HepG2 (cell line): ENCODE data around the gene SLC19A1. TPM values are rescaled to one million over a fixed set of nuclear protein-coding genes. Genes with fewer than 3 reads are reported as not detected.

ENCODE experiments used
- ATAC-seq: fragments of 200-7000 bp; cut with Tn5 transposase; 3 replicates; pipeline ENCODE4 v1.9.1; 2020; ENCODE audit warnings: mild to moderate bottlenecking, moderate library complexity
- BruUV-seq: library from RNA; stranded (reverse); fragments of 400-500 nt; replicated peaks from 2 replicates; lab custom pipeline; 2021; lab: Mats Ljungman, UMichigan
- CTCF ChIA-PET: fragments of 300-600 bp; formaldehyde crosslinking; extraction: SDS; loops from one replicate; lab custom pipeline; 2021; ENCODE audit warnings: low total read pairs, inconsistent platforms, low intra/inter-chr PET ratio; lab: Yijun Ruan, JAX
- POLR2A ChIA-PET: fragments of 350-600 bp; sonication (Branson Sonifier 250); formaldehyde crosslinking; loops from one replicate; lab custom pipeline; 2020; ENCODE audit warnings: antibody characterized with exemption, inconsistent platforms; lab: Yijun Ruan, JAX
- DNase-seq: peaks from one replicate; pipeline ENCODE4 v3.0.0-alpha.2; 2015; ENCODE audit warnings: low spot score
- FAIRE-seq: peaks from 3 replicates; lab custom pipeline; 2011; peaks lifted over from hg19 to GRCh38; lab: Jason Lieb, UNC
- H2AFZ ChIP-seq: one replicate; pipeline ENCODE4 v1.6.1; 2011; ENCODE audit warnings: low read length, inconsistent platforms
- H3K27ac ChIP-seq: fragments of 300-600 bp; 3 replicates; pipeline ENCODE4 v1.8.0; 2011; ENCODE audit warnings: mixed run types, mild to moderate bottlenecking, mixed read lengths, low read length, inconsistent platforms; ENCODE audit not compliant: insufficient read depth; ENCODE audit errors: extremely low read length
- H3K27me3 ChIP-seq, 2 experiments: fragments of 200-600 bp in 1 of 2; 2 replicates in 1 of 2; 3 replicates in 1 of 2; pipeline versions ENCODE4 v1.6.0 to v1.8.0; 2011; ENCODE audit warnings: low read length in 2 of 2, mild to moderate bottlenecking in 2 of 2, moderate library complexity in 2 of 2, inconsistent platforms in 1 of 2; ENCODE audit not compliant: insufficient read depth in 2 of 2, control insufficient read depth in 1 of 2
- H3K36me3 ChIP-seq, 2 experiments: fragments of 200-600 bp in 1 of 2; replicated peaks in 1 of 2; 2 replicates in 1 of 2; 3 replicates in 1 of 2; pipeline versions ENCODE4 v1.5.1 to v1.8.0; 2011; ENCODE audit warnings: low read length in 2 of 2, inconsistent platforms in 1 of 2; ENCODE audit not compliant: insufficient read depth in 2 of 2, control insufficient read depth in 1 of 2
- H3K4me1 ChIP-seq: 2 replicates; pipeline ENCODE4 v1.5.1; 2012; ENCODE audit warnings: low read length, inconsistent platforms; ENCODE audit not compliant: insufficient read depth
- H3K4me2 ChIP-seq: 2 replicates; pipeline ENCODE4 v1.6.0; 2011; ENCODE audit warnings: low read depth, low read length, inconsistent platforms
- H3K4me3 ChIP-seq, 3 experiments: fragments of 200-600 bp in 1 of 3; sonication (generic), shearing (Covaris generic) in 1 of 3; replicated peaks in 1 of 3; 2 replicates each; pipeline ENCODE4 v1.5.1; 2011 to 2016; ENCODE audit warnings: low read length in 3 of 3, inconsistent platforms in 2 of 3, low read depth in 2 of 3, mild to moderate bottlenecking in 2 of 3, control low read depth in 1 of 3, mixed read lengths in 1 of 3; ENCODE audit not compliant: insufficient read depth in 1 of 3
- H3K79me2 ChIP-seq: one replicate; pipeline ENCODE4 v1.6.1; 2011; ENCODE audit warnings: low read length, inconsistent platforms; ENCODE audit not compliant: insufficient read depth
- H3K9ac ChIP-seq: 2 replicates; pipeline ENCODE4 v1.6.0; 2011; ENCODE audit warnings: mild to moderate bottlenecking, low read depth, low read length, inconsistent platforms; ENCODE audit not compliant: insufficient read depth
- H3K9me3 ChIP-seq: 2 replicates; pipeline ENCODE4 v1.5.1; 2012; ENCODE audit warnings: mild to moderate bottlenecking, low read length
- H4K20me1 ChIP-seq: 2 replicates; pipeline ENCODE4 v1.6.0; 2011; ENCODE audit warnings: inconsistent platforms, mild to moderate bottlenecking, low read length, moderate library complexity; ENCODE audit not compliant: insufficient read depth
- ATF1 ChIP-seq: IDR thresholded peaks from 2 replicates; pipeline ENCODE4 v1.6.1; 2016; ENCODE audit warnings: mild to moderate bottlenecking, control low read depth
- CEBPG ChIP-seq: IDR thresholded peaks from 2 replicates; pipeline ENCODE4 v1.6.1; 2016
- DR1 ChIP-seq: sonication (generic); formaldehyde crosslinking; IDR thresholded peaks from 2 replicates; pipeline ENCODE4 v1.8.0; 2021; ENCODE audit warnings: mild to moderate bottlenecking, missing genetic modification reagents, inconsistent platforms
- GATAD1 ChIP-seq: IDR thresholded peaks from 2 replicates; pipeline ENCODE4 v1.6.1; 2016; ENCODE audit warnings: missing genetic modification reagents, missing compliant biosample characterization
- HMGXB4 ChIP-seq, 2 experiments: sonication (generic) in 1 of 2; formaldehyde crosslinking in 1 of 2; IDR thresholded peaks; 2 replicates each; pipeline versions ENCODE4 v1.4.0 to v1.6.1; 2018 to 2020; ENCODE audit warnings: missing genetic modification reagents in 2 of 2, borderline replicate concordance in 1 of 2, low read depth in 1 of 2, mild to moderate bottlenecking in 1 of 2, missing biosample characterization in 1 of 2
- IKZF1 ChIP-seq: fragments of 450-650 bp; IDR thresholded peaks from 2 replicates; pipeline ENCODE4 v1.7.1; 2016
- ONECUT2 ChIP-seq: sonication (generic); formaldehyde crosslinking; IDR thresholded peaks from 2 replicates; pipeline ENCODE4 v1.4.0; 2020; ENCODE audit warnings: missing genetic modification reagents
- RARA ChIP-seq: IDR thresholded peaks from 2 replicates; pipeline ENCODE4 v1.6.1; 2016; ENCODE audit warnings: missing genetic modification reagents, missing compliant biosample characterization
- REPIN1 ChIP-seq: sonication (generic); formaldehyde crosslinking; IDR thresholded peaks from 2 replicates; pipeline ENCODE4 v1.8.0; 2022; ENCODE audit warnings: missing genetic modification reagents, low read depth, mild to moderate bottlenecking, borderline replicate concordance
- TARDBP ChIP-seq: sonication (generic); formaldehyde crosslinking; IDR thresholded peaks from 2 replicates; pipeline ENCODE4 v1.8.0; 2022; ENCODE audit warnings: mild to moderate bottlenecking, missing genetic modification reagents
- TBP ChIP-seq: sonication (generic); formaldehyde crosslinking; IDR thresholded peaks from 2 replicates; pipeline ENCODE4 v1.5.0; 2020; ENCODE audit warnings: missing genetic modification reagents
- ZC3H13 ChIP-seq: sonication (generic); formaldehyde crosslinking; IDR thresholded peaks from 2 replicates; pipeline ENCODE4 v1.8.1; 2023; ENCODE audit warnings: mild to moderate bottlenecking, missing genetic modification reagents, moderate library complexity
- ZNF232 ChIP-seq: sonication (generic); formaldehyde crosslinking; IDR thresholded peaks from 2 replicates; pipeline ENCODE4 v1.4.0; 2020; ENCODE audit warnings: missing genetic modification reagents, borderline replicate concordance
- ZNF792 ChIP-seq: IDR thresholded peaks from 2 replicates; pipeline ENCODE4 v1.6.1; 2016
- ZZZ3 ChIP-seq: sonication (generic); formaldehyde crosslinking; IDR thresholded peaks from 2 replicates; pipeline ENCODE4 v1.4.0; 2020; ENCODE audit warnings: missing genetic modification reagents, mild to moderate bottlenecking, borderline replicate concordance
- WGBS: methylation state at CpG from one replicate; pipeline ENCODE4 v1.1.6; 2017; ENCODE audit warnings: low lambda C conversion rate; 5-methylcytosine and 5-hydroxymethylcytosine counted together
- in situ Hi-C: cut with HindIII; loops from 2 replicates; pipeline ENCODE4 v1.10.0; 2017; ENCODE audit warnings: low pct_unique_long_range_greater_than_20kb; ENCODE audit not compliant: extremely low pct_ligation_motif_present
- intact Hi-C: fragments of 100-400 bp; cut with micrococcal nuclease; formaldehyde crosslinking; loops from one replicate; pipeline ENCODE4 v1.10.0; 2022; ENCODE audit not compliant: unreplicated experiment
- polyA plus RNA-seq, 8 experiments: library from polyadenylated mRNA; depleted of rRNA in 3 of 8; stranded (reverse) in 7 of 8; unstranded in 1 of 8; fragments of >200 nt; fragmentation: Illumina TruSeq in 4 of 8; extraction: Trizol in 4 of 8; gene quantifications; 2 replicates each; pipeline versions ENCODE4 v1.2.1 to v1.2.3, GENCODE V29; 2011 to 2016; ENCODE audit warnings: low read depth in 4 of 8, missing spikeins in 1 of 8, mixed read lengths in 1 of 8; ENCODE audit not compliant: insufficient read depth in 1 of 8
- total RNA-seq, 5 experiments: library from RNA; depleted of rRNA; stranded (reverse); fragments of >200 nt; fragmentation: Illumina TruSeq; extraction: Trizol; gene quantifications; 2 replicates each; pipeline ENCODE4 v1.2.3, GENCODE V29; 2016; ENCODE audit warnings: low read depth in 1 of 5
- TF ChIP-seq, protein P1 (sequence below): sonication (generic); formaldehyde crosslinking; IDR thresholded peaks from 2 replicates; pipeline ENCODE4 v1.5.1; 2020; ENCODE audit warnings: mild to moderate bottlenecking, missing genetic modification reagents, borderline replicate concordance
- TF ChIP-seq, protein P2 (sequence below): IDR thresholded peaks from 2 replicates; pipeline ENCODE4 v1.6.1; 2016; ENCODE audit warnings: low read depth, borderline replicate concordance
- TF ChIP-seq, protein P3 (sequence below): sonication (generic); formaldehyde crosslinking; IDR thresholded peaks from 2 replicates; pipeline ENCODE4 v1.9.0; 2021; ENCODE audit warnings: missing genetic modification reagents, mild to moderate bottlenecking, borderline replicate concordance

The SLC19A1 gene
- total and polyA plus RNA-seq, 2 of the 13 experiments (the other 11 are each of a cell fraction or from before 2014, with no cell fraction given), result 21.8 to 23.0 TPM

DNA sequence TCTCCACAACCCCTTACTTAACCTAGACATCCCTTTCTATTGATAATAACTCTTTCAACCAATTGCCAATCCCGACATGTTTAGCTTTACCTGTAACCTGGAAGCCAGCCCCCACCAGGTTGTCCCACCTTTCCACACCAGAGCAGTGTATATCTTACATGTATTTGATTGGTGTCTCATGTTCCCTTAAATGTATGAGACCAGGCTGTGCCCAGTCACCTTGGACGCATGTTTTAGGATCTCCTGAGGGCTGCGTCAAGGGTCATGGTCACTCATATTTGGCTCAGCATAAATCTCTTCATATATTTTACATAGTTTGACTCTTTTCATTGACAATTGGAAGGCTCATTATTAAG, 5.3 kb upstream of the SLC19A1 start:
- no peaks in the 10 kb centered on the region for H4K20me1 ChIP-seq
- H2AFZ ChIP-seq, result no peak overlapping the region
- no peak overlapping the region for H3K4me3 ChIP-seq
- DNase-seq (no peak), ATAC-seq (no peak), FAIRE-seq (no peak)
- H3K36me3 ChIP-seq, result no peaks in the 10 kb centered on the region
- peaks cover 8 to 61% of the 10 kb centered on the region in 2 experiments for H3K27me3 ChIP-seq
- H3K79me2 ChIP-seq, result no peaks in the 10 kb centered on the region
- BruUV-seq, result no TSS peak
- in situ Hi-C loops, result no loop called here
- CTCF ChIA-PET, result no interaction called here
- peaks cover 58% of the 10 kb centered on the region for H3K4me1 ChIP-seq
- no peak overlapping the region for H3K27ac ChIP-seq
- no peaks in the 10 kb centered on the region for H3K9me3 ChIP-seq
- H3K9ac ChIP-seq, result no peak overlapping the region
- POLR2A ChIA-PET, result interaction anchor here (1.9 kb wide), 1 partner anchor 22 kb away, joined by 5 read pairs; no protein-coding TSS in a partner anchor
- intact Hi-C loops, result no loop called here
- H3K4me2 ChIP-seq, result no peak overlapping the region
- 55% methylated on average over 3 of the region's 3 CpGs for WGBS
- TF ChIP-seq ZZZ3 (CRISPR knock-in tag), result no peak
- TF ChIP-seq, protein P1, sequence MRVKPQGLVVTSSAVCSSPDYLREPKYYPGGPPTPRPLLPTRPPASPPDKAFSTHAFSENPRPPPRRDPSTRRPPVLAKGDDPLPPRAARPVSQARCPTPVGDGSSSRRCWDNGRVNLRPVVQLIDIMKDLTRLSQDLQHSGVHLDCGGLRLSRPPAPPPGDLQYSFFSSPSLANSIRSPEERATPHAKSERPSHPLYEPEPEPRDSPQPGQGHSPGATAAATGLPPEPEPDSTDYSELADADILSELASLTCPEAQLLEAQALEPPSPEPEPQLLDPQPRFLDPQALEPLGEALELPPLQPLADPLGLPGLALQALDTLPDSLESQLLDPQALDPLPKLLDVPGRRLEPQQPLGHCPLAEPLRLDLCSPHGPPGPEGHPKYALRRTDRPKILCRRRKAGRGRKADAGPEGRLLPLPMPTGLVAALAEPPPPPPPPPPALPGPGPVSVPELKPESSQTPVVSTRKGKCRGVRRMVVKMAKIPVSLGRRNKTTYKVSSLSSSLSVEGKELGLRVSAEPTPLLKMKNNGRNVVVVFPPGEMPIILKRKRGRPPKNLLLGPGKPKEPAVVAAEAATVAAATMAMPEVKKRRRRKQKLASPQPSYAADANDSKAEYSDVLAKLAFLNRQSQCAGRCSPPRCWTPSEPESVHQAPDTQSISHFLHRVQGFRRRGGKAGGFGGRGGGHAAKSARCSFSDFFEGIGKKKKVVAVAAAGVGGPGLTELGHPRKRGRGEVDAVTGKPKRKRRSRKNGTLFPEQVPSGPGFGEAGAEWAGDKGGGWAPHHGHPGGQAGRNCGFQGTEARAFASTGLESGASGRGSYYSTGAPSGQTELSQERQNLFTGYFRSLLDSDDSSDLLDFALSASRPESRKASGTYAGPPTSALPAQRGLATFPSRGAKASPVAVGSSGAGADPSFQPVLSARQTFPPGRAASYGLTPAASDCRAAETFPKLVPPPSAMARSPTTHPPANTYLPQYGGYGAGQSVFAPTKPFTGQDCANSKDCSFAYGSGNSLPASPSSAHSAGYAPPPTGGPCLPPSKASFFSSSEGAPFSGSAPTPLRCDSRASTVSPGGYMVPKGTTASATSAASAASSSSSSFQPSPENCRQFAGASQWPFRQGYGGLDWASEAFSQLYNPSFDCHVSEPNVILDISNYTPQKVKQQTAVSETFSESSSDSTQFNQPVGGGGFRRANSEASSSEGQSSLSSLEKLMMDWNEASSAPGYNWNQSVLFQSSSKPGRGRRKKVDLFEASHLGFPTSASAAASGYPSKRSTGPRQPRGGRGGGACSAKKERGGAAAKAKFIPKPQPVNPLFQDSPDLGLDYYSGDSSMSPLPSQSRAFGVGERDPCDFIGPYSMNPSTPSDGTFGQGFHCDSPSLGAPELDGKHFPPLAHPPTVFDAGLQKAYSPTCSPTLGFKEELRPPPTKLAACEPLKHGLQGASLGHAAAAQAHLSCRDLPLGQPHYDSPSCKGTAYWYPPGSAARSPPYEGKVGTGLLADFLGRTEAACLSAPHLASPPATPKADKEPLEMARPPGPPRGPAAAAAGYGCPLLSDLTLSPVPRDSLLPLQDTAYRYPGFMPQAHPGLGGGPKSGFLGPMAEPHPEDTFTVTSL (CRISPR knock-in tag), result no peak
- TF ChIP-seq REPIN1 (CRISPR knock-in tag), result no peak
- no peak for TF ChIP-seq GATAD1 (CRISPR knock-in tag)
- TF ChIP-seq RARA (CRISPR knock-in tag), result no peak
- no peak for TF ChIP-seq IKZF1
- TF ChIP-seq TBP (CRISPR knock-in tag), result no peak
- TF ChIP-seq ATF1, result no peak
- TF ChIP-seq, protein P2, sequence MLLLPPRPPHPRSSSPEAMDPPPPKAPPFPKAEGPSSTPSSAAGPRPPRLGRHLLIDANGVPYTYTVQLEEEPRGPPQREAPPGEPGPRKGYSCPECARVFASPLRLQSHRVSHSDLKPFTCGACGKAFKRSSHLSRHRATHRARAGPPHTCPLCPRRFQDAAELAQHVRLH, result no peak
- TF ChIP-seq DR1 (CRISPR knock-in tag), result no peak
- no peak for TF ChIP-seq TARDBP (CRISPR knock-in tag)
- TF ChIP-seq CEBPG (CRISPR knock-in tag), result no peak
- no peak for TF ChIP-seq ZNF792 (CRISPR knock-in tag)
- no peak for TF ChIP-seq ONECUT2
- TF ChIP-seq HMGXB4 (CRISPR knock-in tag; IDR thresholded peaks at IDR 0.05; ENCODE audit: borderline replicate concordance in 1 of 2, low read depth in 1 of 2), result no peak
- no peak for TF ChIP-seq ZNF232 (CRISPR knock-in tag)
- no peak for TF ChIP-seq ZC3H13 (CRISPR knock-in tag)
- TF ChIP-seq, protein P3, sequence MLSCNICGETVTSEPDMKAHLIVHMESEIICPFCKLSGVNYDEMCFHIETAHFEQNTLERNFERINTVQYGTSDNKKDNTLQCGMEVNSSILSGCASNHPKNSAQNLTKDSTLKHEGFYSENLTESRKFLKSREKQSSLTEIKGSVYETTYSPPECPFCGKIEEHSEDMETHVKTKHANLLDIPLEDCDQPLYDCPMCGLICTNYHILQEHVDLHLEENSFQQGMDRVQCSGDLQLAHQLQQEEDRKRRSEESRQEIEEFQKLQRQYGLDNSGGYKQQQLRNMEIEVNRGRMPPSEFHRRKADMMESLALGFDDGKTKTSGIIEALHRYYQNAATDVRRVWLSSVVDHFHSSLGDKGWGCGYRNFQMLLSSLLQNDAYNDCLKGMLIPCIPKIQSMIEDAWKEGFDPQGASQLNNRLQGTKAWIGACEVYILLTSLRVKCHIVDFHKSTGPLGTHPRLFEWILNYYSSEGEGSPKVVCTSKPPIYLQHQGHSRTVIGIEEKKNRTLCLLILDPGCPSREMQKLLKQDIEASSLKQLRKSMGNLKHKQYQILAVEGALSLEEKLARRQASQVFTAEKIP (CRISPR knock-in tag), result no peak
